Muscle layer of duodenum (tissue), 2 donors: ENCODE data around the gene CEACAM5.
"Not testable (repeated sequence)": the region's sequence is repeated elsewhere in the genome, so short reads cannot be mapped to it uniquely, and the experiment has no call there.

Source experiments
- H3K27ac ChIP-seq: one replicate; pipeline ENCODE4 v1.7.0; 2013; ENCODE audit warnings: mild to moderate bottlenecking, low read length
- H3K27me3 ChIP-seq: one replicate; pipeline ENCODE4 v1.7.0; 2013; ENCODE audit warnings: low read depth, mild to moderate bottlenecking, control low read depth, low read length
- H3K36me3 ChIP-seq, 2 donors: one replicate each; pipeline ENCODE4 v1.7.0; 2013; ENCODE audit warnings: low read length in 2 of 2, control low read depth in 1 of 2, mild to moderate bottlenecking in 1 of 2; ENCODE audit not compliant: insufficient read depth in 2 of 2, control insufficient read depth in 1 of 2
- H3K4me1 ChIP-seq, 2 donors: one replicate each; pipeline ENCODE4 v1.7.0; 2013; ENCODE audit warnings: low read length in 2 of 2, mild to moderate bottlenecking in 2 of 2, control low read depth in 1 of 2, moderate library complexity in 1 of 2; ENCODE audit not compliant: insufficient read depth in 2 of 2, control insufficient read depth in 1 of 2
- H3K4me3 ChIP-seq, 2 donors: one replicate each; pipeline ENCODE4 v1.7.0; 2013; ENCODE audit warnings: low read length in 2 of 2, low read depth in 1 of 2, mild to moderate bottlenecking in 1 of 2
- H3K9me3 ChIP-seq, 2 donors: one replicate each; pipeline ENCODE4 v1.7.0; 2013; ENCODE audit warnings: low read length in 2 of 2, control low read depth in 1 of 2, mild to moderate bottlenecking in 1 of 2; ENCODE audit not compliant: control insufficient read depth in 1 of 2
- donor health status: healthy.

CEACAM5 gene

GRCh38 chr19:41746593-41747227, 38.3 kb downstream of the CEACAM5 start:
- no peak overlapping the region for H3K27ac ChIP-seq
- no peaks in the 10 kb centered on the region for H3K36me3 ChIP-seq
- H3K9me3 ChIP-seq: no peaks in the 10 kb centered on the region
- H3K4me3 ChIP-seq: no peak overlapping the region
- no peaks in the 10 kb centered on the region for H3K4me1 ChIP-seq
- no peaks in the 10 kb centered on the region for H3K27me3 ChIP-seq

- Histone ChIP-seq H3K27me3 (no peaks in the 10 kb centered on the region), H3K4me3 (no peak overlapping the region), H3K4me1 (no peaks in the 10 kb centered on the region), H3K27ac (no peak overlapping the region), H3K36me3 (no peaks in the 10 kb centered on the region), H3K9me3 (no peaks in the 10 kb centered on the region)
Observed at GRCh38 chr19:41748012-41748411, 39.6 kb downstream of the CEACAM5 start.

GRCh38 chr19:41750248-41751134, 42.1 kb downstream of the CEACAM5 start:
- H3K4me3 ChIP-seq, H3K36me3 ChIP-seq, H3K27me3 ChIP-seq, H3K4me1 ChIP-seq, H3K9me3 ChIP-seq, H3K27ac ChIP-seq: not testable (repeated sequence)

- H3K4me1 ChIP-seq: no peaks in the 10 kb centered on the region
- H3K36me3 ChIP-seq: no peaks in the 10 kb centered on the region
- H3K27me3 ChIP-seq: no peaks in the 10 kb centered on the region
- no peaks in the 10 kb centered on the region for H3K9me3 ChIP-seq
- no peak overlapping the region for H3K4me3 ChIP-seq
- no peak overlapping the region for H3K27ac ChIP-seq
Observed at GRCh38 chr19:41753159-41753558, 44.7 kb downstream of the CEACAM5 start.

- Histone ChIP-seq H3K4me1 (no peaks in the 10 kb centered on the region), H3K9me3 (no peaks in the 10 kb centered on the region), H3K27me3 (no peaks in the 10 kb centered on the region), H3K27ac (no peak overlapping the region), H3K36me3 (no peaks in the 10 kb centered on the region), H3K4me3 (no peak overlapping the region)
Observed at GRCh38 chr19:41753936-41754529, 45.6 kb downstream of the CEACAM5 start.

- H3K9me3 ChIP-seq: no peaks in the 10 kb centered on the region
- no peak within 1 kb of the TSS for H3K4me3 ChIP-seq
- no peaks in the 10 kb centered on the region for H3K36me3 ChIP-seq
- H3K27me3 ChIP-seq: no peaks in the 10 kb centered on the region
- H3K27ac ChIP-seq: no peak within 1 kb of the TSS
- no peaks in the 10 kb centered on the region for H3K4me1 ChIP-seq
Observed at GRCh38 chr19:41755328-41755913, 47.0 kb downstream of the CEACAM5 start, which contains the start of gene CEACAM6. TSS of gene CEACAM6 (plus strand) at chr19:41755530. CDS start at chr19:41755639, 109 bp downstream.

- no peak overlapping the region for H3K4me3 ChIP-seq
- H3K27me3 ChIP-seq: no peaks in the 10 kb centered on the region
- no peaks in the 10 kb centered on the region for H3K36me3 ChIP-seq
- no peaks in the 10 kb centered on the region for H3K9me3 ChIP-seq
- no peak overlapping the region for H3K27ac ChIP-seq
- H3K4me1 ChIP-seq: no peaks in the 10 kb centered on the region
Observed at GRCh38 chr19:41758846-41759245, 50.4 kb downstream of the CEACAM5 start.

- H3K27me3 ChIP-seq: no peaks in the 10 kb centered on the region
- no peaks in the 10 kb centered on the region for H3K36me3 ChIP-seq
- no peak overlapping the region for H3K27ac ChIP-seq
- no peaks in the 10 kb centered on the region for H3K9me3 ChIP-seq
- H3K4me1 ChIP-seq: no peaks in the 10 kb centered on the region
- H3K4me3 ChIP-seq: no peak overlapping the region
Observed at GRCh38 chr19:41767115-41767514, 58.7 kb downstream of the CEACAM5 start.

GRCh38 chr19:41768105-41768504, 59.7 kb downstream of the CEACAM5 start:
- H3K4me1 ChIP-seq, H3K27ac ChIP-seq, H3K9me3 ChIP-seq, H3K36me3 ChIP-seq, H3K27me3 ChIP-seq, H3K4me3 ChIP-seq: not testable (repeated sequence)

GRCh38 chr19:41769608-41770007, 61.2 kb downstream of the CEACAM5 start:
- Histone ChIP-seq H3K9me3 (no peaks in the 10 kb centered on the region), H3K4me1 (no peaks in the 10 kb centered on the region), H3K27ac (no peak overlapping the region), H3K4me3 (no peak overlapping the region), H3K27me3 (no peaks in the 10 kb centered on the region), H3K36me3 (no peaks in the 10 kb centered on the region)

- Histone ChIP-seq H3K9me3 (no peaks in the 10 kb centered on the region), H3K27me3 (no peaks in the 10 kb centered on the region), H3K4me1 (no peaks in the 10 kb centered on the region), H3K4me3 (no peak overlapping the region), H3K36me3 (no peaks in the 10 kb centered on the region), H3K27ac (no peak overlapping the region)
Observed at GRCh38 chr19:41771410-41771809, 63.0 kb downstream of the CEACAM5 start.
